Upper lobe of right lung (tissue), 1 donor: ENCODE results near the gene G0S2. TPM values are rescaled to one million over a fixed set of nuclear protein-coding genes. Genes with fewer than 3 reads are reported as not detected.

Source experiments
- ATAC-seq: fragments of 200-7000 bp; cut with Tn5 transposase; one replicate; pipeline ENCODE4 v1.9.1; 2020; ENCODE audit warnings: mild to moderate bottlenecking, moderate library complexity
- DNase-seq: peaks from one replicate; pipeline ENCODE4 v3.0.0-alpha.2; 2020
- H3K27ac ChIP-seq: fragments of 200-600 bp; one replicate; pipeline ENCODE4 v1.8.0; 2022
- H3K27me3 ChIP-seq: fragments of 200-600 bp; one replicate; pipeline ENCODE4 v1.8.0; 2022; ENCODE audit warnings: mild to moderate bottlenecking
- H3K36me3 ChIP-seq: fragments of 200-600 bp; one replicate; pipeline ENCODE4 v1.8.0; 2022
- H3K4me1 ChIP-seq: fragments of 200-600 bp; one replicate; pipeline ENCODE4 v1.8.0; 2022
- H3K4me3 ChIP-seq: fragments of 200-600 bp; one replicate; pipeline ENCODE4 v1.8.0; 2022; ENCODE audit warnings: mild to moderate bottlenecking
- H3K9me3 ChIP-seq: fragments of 200-600 bp; one replicate; pipeline ENCODE4 v1.8.0; 2022
- intact Hi-C: fragments of 100-400 bp; cut with DNase I; formaldehyde crosslinking; loops from one replicate; pipeline ENCODE4 v1.11.0; 2022
- total RNA-seq: library from RNA; stranded (reverse); fragmentation: NEBNext Ultra II Directional; extraction: Animal tissue kit (Norgen Biotek cat#: 25700); gene quantifications from one replicate; pipeline ENCODE4 v1.2.1, GENCODE V29; 2021
- TF ChIP-seq, protein P1 (sequence below): fragments of 200-600 bp; IDR thresholded peaks from one replicate; pipeline ENCODE4 v1.8.0; 2022; ENCODE audit warnings: antibody characterized with exemption
- donor health status: DM: no; HTN: yes; CAD: no; lungs with severe emphysema.

The G0S2 gene
- total RNA-seq, 1 donor from 2014 or later, result 36.5 TPM

DNA sequence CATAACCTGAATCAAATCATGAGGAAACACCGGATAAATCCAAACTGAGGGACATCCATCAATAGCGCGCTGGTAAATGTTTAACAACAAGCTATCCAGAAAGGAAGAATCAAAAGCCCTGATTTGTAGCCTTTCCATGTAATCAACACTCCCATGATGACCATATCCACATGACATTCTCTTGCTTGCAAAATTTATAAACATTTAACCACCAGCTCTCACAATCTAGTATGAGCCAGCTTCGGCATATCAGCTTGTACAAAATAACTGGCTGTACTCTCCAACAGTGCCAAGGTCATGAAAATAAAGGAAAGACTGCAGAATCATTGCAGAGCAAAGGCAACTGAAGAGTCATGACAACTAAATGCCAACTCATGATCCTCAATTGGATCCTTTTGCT, 45.1 kb downstream of the G0S2 start:
- Histone ChIP-seq H3K36me3 (no peaks in the 10 kb centered on the region), H3K27ac (no peak overlapping the region), H3K27me3 (no peaks in the 10 kb centered on the region), H3K4me1 (no peaks in the 10 kb centered on the region), H3K9me3 (no peaks in the 10 kb centered on the region), H3K4me3 (no peak overlapping the region)
- TF ChIP-seq, protein P1, sequence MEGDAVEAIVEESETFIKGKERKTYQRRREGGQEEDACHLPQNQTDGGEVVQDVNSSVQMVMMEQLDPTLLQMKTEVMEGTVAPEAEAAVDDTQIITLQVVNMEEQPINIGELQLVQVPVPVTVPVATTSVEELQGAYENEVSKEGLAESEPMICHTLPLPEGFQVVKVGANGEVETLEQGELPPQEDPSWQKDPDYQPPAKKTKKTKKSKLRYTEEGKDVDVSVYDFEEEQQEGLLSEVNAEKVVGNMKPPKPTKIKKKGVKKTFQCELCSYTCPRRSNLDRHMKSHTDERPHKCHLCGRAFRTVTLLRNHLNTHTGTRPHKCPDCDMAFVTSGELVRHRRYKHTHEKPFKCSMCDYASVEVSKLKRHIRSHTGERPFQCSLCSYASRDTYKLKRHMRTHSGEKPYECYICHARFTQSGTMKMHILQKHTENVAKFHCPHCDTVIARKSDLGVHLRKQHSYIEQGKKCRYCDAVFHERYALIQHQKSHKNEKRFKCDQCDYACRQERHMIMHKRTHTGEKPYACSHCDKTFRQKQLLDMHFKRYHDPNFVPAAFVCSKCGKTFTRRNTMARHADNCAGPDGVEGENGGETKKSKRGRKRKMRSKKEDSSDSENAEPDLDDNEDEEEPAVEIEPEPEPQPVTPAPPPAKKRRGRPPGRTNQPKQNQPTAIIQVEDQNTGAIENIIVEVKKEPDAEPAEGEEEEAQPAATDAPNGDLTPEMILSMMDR, result no peak
- no peak for ATAC-seq
- no peak for DNase-seq
- intact Hi-C loops, result no loop called here

- intact Hi-C loops, result no loop called here
- H3K27ac ChIP-seq, result no peak overlapping the region
- no peak for ATAC-seq
These were observed 45.6 kb downstream of the G0S2 start for GRCh38 chr1:209720826-209721225.

DNA sequence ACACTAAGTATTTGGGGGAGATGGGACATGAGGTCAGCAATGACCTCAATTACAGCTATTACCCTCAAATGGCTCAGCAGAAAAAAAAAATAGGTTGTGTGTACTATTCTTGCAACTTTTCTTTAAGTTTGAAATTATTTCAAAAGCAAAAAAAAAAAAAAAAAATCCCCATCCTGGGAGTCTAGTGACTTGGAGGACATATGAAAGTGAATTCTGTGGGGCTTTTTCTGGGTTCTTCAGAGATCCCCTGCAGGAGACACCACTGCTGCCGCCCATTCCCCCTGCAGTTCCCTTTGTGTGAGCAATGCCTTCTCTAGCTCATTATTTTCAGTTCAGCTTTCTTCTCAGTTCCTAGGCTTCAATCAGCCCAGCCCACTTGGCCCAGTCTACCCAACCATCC, 46.1 kb downstream of the G0S2 start:
- Histone ChIP-seq H3K27ac (no peak overlapping the region), H3K36me3 (no peaks in the 10 kb centered on the region), H3K4me1 (no peaks in the 10 kb centered on the region), H3K4me3 (no peak overlapping the region), H3K9me3 (no peaks in the 10 kb centered on the region), H3K27me3 (no peaks in the 10 kb centered on the region)
- TF ChIP-seq, protein P1, result no peak
- ATAC-seq (no peak), DNase-seq (no peak)
- intact Hi-C loops, result no loop called here

More at GRCh38 chr1:209720826-209721225, 45.6 kb downstream of the G0S2 start:
- Histone ChIP-seq H3K27me3 (no peaks in the 10 kb centered on the region), H3K4me3 (no peak overlapping the region), H3K4me1 (no peaks in the 10 kb centered on the region), H3K36me3 (no peaks in the 10 kb centered on the region), H3K9me3 (no peaks in the 10 kb centered on the region)
- TF ChIP-seq, protein P1, result no peak
- no peak for DNase-seq

- no peak for DNase-seq
- H3K27ac ChIP-seq, result no peak overlapping the region
- no peaks in the 10 kb centered on the region for H3K36me3 ChIP-seq
- H3K27me3 ChIP-seq, result no peaks in the 10 kb centered on the region
- TF ChIP-seq, protein P1, result no peak
- no peak for ATAC-seq
- no peaks in the 10 kb centered on the region for H3K9me3 ChIP-seq
- no peaks in the 10 kb centered on the region for H3K4me1 ChIP-seq
- no peak overlapping the region for H3K4me3 ChIP-seq
- intact Hi-C loops, result no loop called here
These were observed 48.1 kb downstream of the G0S2 start for GRCh38 chr1:209723265-209723664.

DNA sequence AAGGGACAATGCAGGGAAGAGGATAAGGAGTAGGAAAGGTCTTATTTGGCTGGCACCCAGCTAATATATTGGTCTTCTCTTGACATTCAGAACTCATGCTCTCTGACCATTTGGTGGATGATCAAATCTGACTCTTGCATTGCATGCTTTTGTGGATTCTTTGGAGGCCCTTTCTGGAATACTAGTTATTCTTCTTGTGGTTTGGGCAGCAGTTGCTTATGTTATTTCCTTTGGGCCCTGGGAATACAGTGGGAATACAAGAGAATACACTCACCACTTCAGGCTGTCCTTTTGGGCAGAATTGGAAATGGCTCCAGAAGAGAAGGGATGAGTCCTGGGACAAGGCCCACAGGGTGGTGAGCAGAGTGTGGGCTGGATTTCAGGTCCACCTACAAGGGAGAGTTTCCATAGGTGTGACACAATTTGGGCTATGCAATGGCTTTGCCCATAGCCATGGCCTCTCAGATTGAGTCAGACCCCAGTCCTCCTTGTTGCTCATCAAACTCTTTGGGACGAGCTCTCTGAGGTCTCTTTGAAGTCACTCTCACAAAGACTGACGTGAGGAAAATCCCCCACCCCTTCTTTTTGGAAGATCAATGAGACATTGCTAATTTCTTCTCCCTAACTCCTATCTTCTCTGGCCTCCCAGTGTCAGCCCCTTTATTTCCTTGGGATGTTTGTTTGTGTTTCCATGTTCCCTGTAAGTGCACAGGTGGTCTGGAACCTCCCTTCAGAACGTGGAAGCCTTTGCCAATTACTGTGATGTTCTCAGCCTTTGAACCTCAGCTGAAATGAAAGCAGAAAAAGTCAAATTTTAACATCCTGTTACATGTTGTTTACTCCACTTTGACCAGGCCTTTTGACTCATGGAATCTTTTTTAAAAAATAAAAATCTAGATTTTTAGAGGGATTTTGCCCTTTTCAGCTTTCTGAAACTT, 48.8 kb downstream of the G0S2 start:
- no peaks in the 10 kb centered on the region for H3K4me1 ChIP-seq
- intact Hi-C loops, result no loop called here
- no peak for ATAC-seq

More for the DNA sequence above, 48.8 kb downstream of the G0S2 start:
- TF ChIP-seq, protein P1, result no peak
- H3K27ac ChIP-seq, result no peak overlapping the region
- no peak for DNase-seq
- no peaks in the 10 kb centered on the region for H3K36me3 ChIP-seq
- no peaks in the 10 kb centered on the region for H3K9me3 ChIP-seq
- no peaks in the 10 kb centered on the region for H3K27me3 ChIP-seq
- H3K4me3 ChIP-seq, result no peak overlapping the region

Other genes starting within 250 kb of the G0S2 start
- 1.4 TPM for gene CAMK1G, start 91.7 kb upstream of the G0S2 start, total RNA-seq
- gene LAMB3, start 23.0 kb upstream of the G0S2 start, total RNA-seq, result 83.3 TPM
- gene HSD11B1, start 29.4 kb downstream of the G0S2 start, total RNA-seq, result 16.9 TPM
- gene TRAF3IP3, start 80.6 kb downstream of the G0S2 start, total RNA-seq, result 12.4 TPM
- gene C1orf74, start 109.1 kb downstream of the G0S2 start, total RNA-seq, result 0.96 TPM
- gene IRF6, start 130.7 kb downstream of the G0S2 start, total RNA-seq, result 17.9 TPM
- 7.1 TPM for gene UTP25, start 152.6 kb downstream of the G0S2 start, total RNA-seq